ENCODE results near the gene KCNQ1OT1.
"Not testable (repeated sequence)": the region's sequence is repeated elsewhere in the genome, so short reads cannot be mapped to it uniquely, and the experiment has no call there.

KCNQ1OT1 gene

GRCh38 chr11:2645779-2646118, 54.0 kb downstream of the KCNQ1OT1 start:
- H3K36me3 ChIP-seq (replicated peaks; ENCODE audit: low read depth, low read length), result peaks cover 2% of the 10 kb centered on the region
- H3K4me2 ChIP-seq (ENCODE audit: low read length), result no peak overlapping the region
- H2AFZ ChIP-seq (ENCODE audit: low read depth, low read length), result no peak overlapping the region
- H3K9ac ChIP-seq (ENCODE audit: low read length), result no peak overlapping the region
- no peaks in the 10 kb centered on the region for H3K27me3 ChIP-seq (ENCODE audit: low read depth, low read length)
- no peaks in the 10 kb centered on the region for H4K20me1 ChIP-seq (ENCODE audit: insufficient read depth, low read length)
- H3K4me3 ChIP-seq (ENCODE audit: low read length), result no peak overlapping the region
- no peak for TF ChIP-seq EZH2phosphoT487 (IDR thresholded peaks at IDR 0.05; ENCODE audit: low read depth)
- no peak for TF ChIP-seq CTCF (IDR thresholded peaks at IDR 0.05; ENCODE audit: low read depth, low read length)
- H3K4me1 ChIP-seq (ENCODE audit: low read length), result no peaks in the 10 kb centered on the region
- H3K79me2 ChIP-seq (ENCODE audit: low read length), result no peaks in the 10 kb centered on the region
- H3K27ac ChIP-seq (ENCODE audit: low read length), result no peak overlapping the region
- peaks cover 52% of the 10 kb centered on the region for H3K9me3 ChIP-seq (ENCODE audit: insufficient read depth, low read length)

GRCh38 chr11:2644844-2645778, 54.7 kb downstream of the KCNQ1OT1 start:
- peaks cover 46% of the 10 kb centered on the region for H3K9me3 ChIP-seq (ENCODE audit: insufficient read depth, low read length)

GRCh38 chr11:2643746-2644145, 56.0 kb downstream of the KCNQ1OT1 start:
- Histone ChIP-seq H3K4me1 (ENCODE audit: low read length) (no peaks in the 10 kb centered on the region), H3K27me3 (ENCODE audit: low read depth, low read length) (no peaks in the 10 kb centered on the region), H2AFZ (ENCODE audit: low read depth, low read length) (no peak overlapping the region), H3K27ac (ENCODE audit: low read length) (no peak overlapping the region), H3K9ac (ENCODE audit: low read length) (no peak overlapping the region), H3K9me3 (ENCODE audit: insufficient read depth, low read length) (peaks cover 40% of the 10 kb centered on the region), H3K4me3 (ENCODE audit: low read length) (no peak overlapping the region), H4K20me1 (ENCODE audit: insufficient read depth, low read length) (no peaks in the 10 kb centered on the region), H3K4me2 (ENCODE audit: low read length) (no peak overlapping the region), H3K36me3 (replicated peaks; ENCODE audit: low read depth, low read length) (peaks cover 2% of the 10 kb centered on the region), H3K79me2 (ENCODE audit: low read length) (no peaks in the 10 kb centered on the region)
- TF ChIP-seq CTCF (IDR thresholded peaks at IDR 0.05; ENCODE audit: low read depth, low read length) (no peak), EZH2phosphoT487 (IDR thresholded peaks at IDR 0.05; ENCODE audit: low read depth) (no peak)

More at GRCh38 chr11:2644844-2645778, 54.7 kb downstream of the KCNQ1OT1 start:
- Histone ChIP-seq H3K27me3 (ENCODE audit: low read depth, low read length) (no peaks in the 10 kb centered on the region), H3K9ac (ENCODE audit: low read length) (no peak overlapping the region), H3K79me2 (ENCODE audit: low read length) (no peaks in the 10 kb centered on the region), H3K4me2 (ENCODE audit: low read length) (no peak overlapping the region), H3K27ac (ENCODE audit: low read length) (no peak overlapping the region), H2AFZ (ENCODE audit: low read depth, low read length) (no peak overlapping the region), H3K4me3 (ENCODE audit: low read length) (no peak overlapping the region), H3K4me1 (ENCODE audit: low read length) (no peaks in the 10 kb centered on the region), H4K20me1 (ENCODE audit: insufficient read depth, low read length) (no peaks in the 10 kb centered on the region), H3K36me3 (replicated peaks; ENCODE audit: low read depth, low read length) (peaks cover 2% of the 10 kb centered on the region)
- no peak for TF ChIP-seq EZH2phosphoT487 (IDR thresholded peaks at IDR 0.05; ENCODE audit: low read depth)
- no peak for TF ChIP-seq CTCF (IDR thresholded peaks at IDR 0.05; ENCODE audit: low read depth, low read length)

GRCh38 chr11:2641623-2642022, 58.2 kb downstream of the KCNQ1OT1 start:
- Histone ChIP-seq H3K4me2 (ENCODE audit: low read length) (no peak overlapping the region), H3K9me3 (ENCODE audit: insufficient read depth, low read length) (peaks cover 32% of the 10 kb centered on the region), H4K20me1 (ENCODE audit: insufficient read depth, low read length) (no peaks in the 10 kb centered on the region), H3K4me1 (ENCODE audit: low read length) (no peaks in the 10 kb centered on the region), H3K4me3 (ENCODE audit: low read length) (no peak overlapping the region), H3K27ac (ENCODE audit: low read length) (no peak overlapping the region), H2AFZ (ENCODE audit: low read depth, low read length) (no peak overlapping the region), H3K27me3 (ENCODE audit: low read depth, low read length) (no peaks in the 10 kb centered on the region), H3K9ac (ENCODE audit: low read length) (no peak overlapping the region), H3K79me2 (ENCODE audit: low read length) (no peaks in the 10 kb centered on the region), H3K36me3 (replicated peaks; ENCODE audit: low read depth, low read length) (peaks cover 2% of the 10 kb centered on the region)
- TF ChIP-seq CTCF (IDR thresholded peaks at IDR 0.05; ENCODE audit: low read depth, low read length) (no peak), EZH2phosphoT487 (IDR thresholded peaks at IDR 0.05; ENCODE audit: low read depth) (no peak)

GRCh38 chr11:2639763-2640162, 60.0 kb downstream of the KCNQ1OT1 start:
- not testable (repeated sequence) for H3K4me3 ChIP-seq (ENCODE audit: low read length); H3K36me3 ChIP-seq (replicated peaks; ENCODE audit: low read depth, low read length); H2AFZ ChIP-seq (ENCODE audit: low read depth, low read length); H3K79me2 ChIP-seq (ENCODE audit: low read length); H3K27ac ChIP-seq (ENCODE audit: low read length); H3K4me2 ChIP-seq (ENCODE audit: low read length); H3K9ac ChIP-seq (ENCODE audit: low read length); H3K4me1 ChIP-seq (ENCODE audit: low read length); H4K20me1 ChIP-seq (ENCODE audit: insufficient read depth, low read length); H3K27me3 ChIP-seq (ENCODE audit: low read depth, low read length)
- peaks cover 28% of the 10 kb centered on the region for H3K9me3 ChIP-seq (ENCODE audit: insufficient read depth, low read length)

Measured in OCI-LY3 (cell line).